KMS-11 (cell line): Measurements from ENCODE around the gene CASD1.

Experiments
- H2AFZ ChIP-seq: fragments of 200-600 bp; sonication (generic); 2 replicates; pipeline ENCODE4 v1.6.1; 2016; ENCODE audit warnings: antibody characterized with exemption, mixed run types, low read depth
- H3K27ac ChIP-seq: fragments of 200-600 bp; sonication (generic); 2 replicates; pipeline ENCODE4 v1.6.1; 2016; ENCODE audit warnings: mild to moderate bottlenecking, mixed run types
- H3K27me3 ChIP-seq: fragments of 200-600 bp; sonication (generic); 2 replicates; pipeline ENCODE4 v1.6.1; 2017; ENCODE audit warnings: mild to moderate bottlenecking, low read depth, mixed run types, moderate library complexity; ENCODE audit not compliant: insufficient read depth
- H3K36me3 ChIP-seq: fragments of 200-600 bp; sonication (generic); 2 replicates; pipeline ENCODE4 v1.6.1; 2017; ENCODE audit warnings: mild to moderate bottlenecking, mixed run types; ENCODE audit not compliant: insufficient read depth
- H3K4me1 ChIP-seq: fragments of 200-600 bp; sonication (generic); 2 replicates; pipeline ENCODE4 v1.6.1; 2016; ENCODE audit warnings: mild to moderate bottlenecking, low read depth, mixed run types; ENCODE audit not compliant: poor library complexity, severe bottlenecking
- H3K4me2 ChIP-seq: fragments of 200-600 bp; sonication (generic); 2 replicates; pipeline ENCODE4 v1.7.0; 2016; ENCODE audit warnings: mild to moderate bottlenecking, mixed run types
- H3K4me3 ChIP-seq: fragments of 200-600 bp; sonication (generic); IDR thresholded peaks from 2 replicates; pipeline ENCODE4 v1.6.1; 2017; ENCODE audit warnings: low read depth, low read length, mixed read lengths; ENCODE audit not compliant: insufficient read depth
- H3K79me2 ChIP-seq: fragments of 200-600 bp; sonication (generic); 2 replicates; pipeline ENCODE4 v1.6.1; 2016; ENCODE audit warnings: low read depth, mixed run types; ENCODE audit not compliant: insufficient read depth
- H3K9ac ChIP-seq: fragments of 200-600 bp; sonication (generic); 2 replicates; pipeline ENCODE4 v1.6.1; 2016; ENCODE audit warnings: mild to moderate bottlenecking, mixed run types
- H4K20me1 ChIP-seq: fragments of 200-600 bp; sonication (generic); 2 replicates; pipeline ENCODE4 v1.6.1; 2016; ENCODE audit warnings: mild to moderate bottlenecking, mixed run types; ENCODE audit not compliant: insufficient read depth
- CTCF ChIP-seq: fragments of 200-600 bp; sonication (generic); conservative IDR thresholded peaks from 2 replicates; pipeline ENCODE4 v1.6.1; 2017; ENCODE audit warnings: low read depth, mild to moderate bottlenecking, antibody characterized with exemption, low read length, moderate library complexity, mixed read lengths

The CASD1 gene

GRCh38 chr7:94600267-94600666 lies 90.7 kb downstream of the CASD1 start:
- H3K9ac ChIP-seq = no peak overlapping the region
- no peak overlapping the region for H3K4me3 ChIP-seq
- H2AFZ ChIP-seq = no peak overlapping the region
- no peaks in the 10 kb centered on the region for H3K4me1 ChIP-seq
- H3K36me3 ChIP-seq = peaks cover 9% of the 10 kb centered on the region; the same call in 1 of the 2 replicates
- no peaks in the 10 kb centered on the region for H4K20me1 ChIP-seq
- no peaks in the 10 kb centered on the region for H3K27me3 ChIP-seq
- no peak for TF ChIP-seq CTCF
- no peak overlapping the region for H3K4me2 ChIP-seq
- no peaks in the 10 kb centered on the region for H3K79me2 ChIP-seq
- H3K27ac ChIP-seq = no peak overlapping the region

GRCh38 chr7:94602181-94602580 lies 92.6 kb downstream of the CASD1 start:
- peaks cover 13% of the 10 kb centered on the region for H3K4me1 ChIP-seq
- H4K20me1 ChIP-seq = no peaks in the 10 kb centered on the region
- no peaks in the 10 kb centered on the region for H3K79me2 ChIP-seq
- no peaks in the 10 kb centered on the region for H3K27me3 ChIP-seq
- no peak overlapping the region for H3K4me2 ChIP-seq
- no peak overlapping the region for H3K9ac ChIP-seq
- H3K36me3 ChIP-seq = peaks cover 9% of the 10 kb centered on the region; the same call in 1 of the 2 replicates
- H3K4me3 ChIP-seq = no peak overlapping the region
- TF ChIP-seq CTCF = no peak
- H2AFZ ChIP-seq = no peak overlapping the region
- no peak overlapping the region for H3K27ac ChIP-seq

- Histone ChIP-seq H3K36me3 (0 out of 2 replicates have a peak, but pooled peaks cover 5% of the 10 kb centered on the region), H3K27ac (no peak overlapping the region), H4K20me1 (no peaks in the 10 kb centered on the region), H3K4me2 (no peak overlapping the region), H3K27me3 (no peaks in the 10 kb centered on the region), H2AFZ (no peak overlapping the region), H3K4me1 (peaks cover 25% of the 10 kb centered on the region), H3K9ac (no peak overlapping the region), H3K79me2 (no peaks in the 10 kb centered on the region), H3K4me3 (no peak overlapping the region)
- no peak for TF ChIP-seq CTCF
Measured at GRCh38 chr7:94605031-94605430, 95.4 kb downstream of the CASD1 start.
